Gastroesophageal sphincter (tissue), 3 donors: ENCODE measurements around the gene HNRNPM.

ENCODE experiments used
- EP300 ChIP-seq: sonication (generic); formaldehyde crosslinking; IDR thresholded peaks from one replicate; pipeline ENCODE4 v1.6.1; 2017; ENCODE audit warnings: antibody characterized with exemption, mild to moderate bottlenecking
- POLR2A ChIP-seq, 2 donors: fragments of 450-650 bp; IDR thresholded peaks; one replicate each; pipeline ENCODE4 v1.6.1; 2017; ENCODE audit warnings: antibody characterized with exemption in 2 of 2, mild to moderate bottlenecking in 2 of 2, moderate library complexity in 1 of 2
- POLR2AphosphoS5 ChIP-seq: sonication (generic); formaldehyde crosslinking; IDR thresholded peaks from one replicate; pipeline ENCODE4 v1.6.1; 2017; ENCODE audit warnings: antibody characterized with exemption
- TF ChIP-seq, protein P1 (sequence below), 4 experiments: fragments of 200-600 bp in 2 of 4; fragments of 450-650 bp in 2 of 4; sonication (generic) in 1 of 4; IDR thresholded peaks; one replicate each; pipeline ENCODE4 v1.5.1; 2017 to 2019; ENCODE audit warnings: antibody characterized with exemption in 4 of 4, mild to moderate bottlenecking in 2 of 4, moderate library complexity in 2 of 4

DNA sequence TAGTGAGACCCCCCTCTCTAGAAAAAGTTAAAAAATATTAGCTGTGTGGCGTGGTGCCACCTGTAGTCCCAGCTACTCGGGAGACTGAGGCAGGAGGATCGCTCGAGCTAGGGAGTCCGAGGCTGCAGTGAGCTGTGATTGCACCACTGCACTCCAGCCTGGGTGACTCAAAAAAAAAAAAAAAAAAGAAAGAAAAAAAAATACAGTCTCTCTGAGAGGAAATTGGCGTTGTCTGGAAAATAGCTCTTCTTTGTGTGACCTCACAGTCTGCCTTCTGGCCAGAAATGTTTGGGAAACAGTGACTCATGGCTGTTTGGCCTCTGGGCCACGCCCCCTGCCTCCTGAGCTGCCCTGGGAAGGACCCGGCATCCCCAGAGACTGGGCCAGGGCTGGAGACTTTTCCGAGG is 21.0 kb upstream of the HNRNPM start:
- TF ChIP-seq, protein P1, sequence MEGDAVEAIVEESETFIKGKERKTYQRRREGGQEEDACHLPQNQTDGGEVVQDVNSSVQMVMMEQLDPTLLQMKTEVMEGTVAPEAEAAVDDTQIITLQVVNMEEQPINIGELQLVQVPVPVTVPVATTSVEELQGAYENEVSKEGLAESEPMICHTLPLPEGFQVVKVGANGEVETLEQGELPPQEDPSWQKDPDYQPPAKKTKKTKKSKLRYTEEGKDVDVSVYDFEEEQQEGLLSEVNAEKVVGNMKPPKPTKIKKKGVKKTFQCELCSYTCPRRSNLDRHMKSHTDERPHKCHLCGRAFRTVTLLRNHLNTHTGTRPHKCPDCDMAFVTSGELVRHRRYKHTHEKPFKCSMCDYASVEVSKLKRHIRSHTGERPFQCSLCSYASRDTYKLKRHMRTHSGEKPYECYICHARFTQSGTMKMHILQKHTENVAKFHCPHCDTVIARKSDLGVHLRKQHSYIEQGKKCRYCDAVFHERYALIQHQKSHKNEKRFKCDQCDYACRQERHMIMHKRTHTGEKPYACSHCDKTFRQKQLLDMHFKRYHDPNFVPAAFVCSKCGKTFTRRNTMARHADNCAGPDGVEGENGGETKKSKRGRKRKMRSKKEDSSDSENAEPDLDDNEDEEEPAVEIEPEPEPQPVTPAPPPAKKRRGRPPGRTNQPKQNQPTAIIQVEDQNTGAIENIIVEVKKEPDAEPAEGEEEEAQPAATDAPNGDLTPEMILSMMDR (IDR thresholded peaks at IDR 0.05), result no peak
- TF ChIP-seq POLR2AphosphoS5 (peak; percentile 92), POLR2A (IDR thresholded peaks at IDR 0.05) (peak in 1 of 2 donors; percentile 22), EP300 (no peak)
